Vagina (tissue), 2 donors: ENCODE measurements around the gene FZD8. TPM values are rescaled to one million over a fixed set of nuclear protein-coding genes. Genes with fewer than 3 reads are reported as not detected.
A peak's percentile ranks its signal among the peaks of the same experiment; 100 is the strongest.
"Not testable (repeated sequence)": the region's sequence is repeated elsewhere in the genome, so short reads cannot be mapped to it uniquely, and the experiment has no call there.

Experiments
- DNase-seq, 2 donors: peaks; one replicate each; pipeline ENCODE4 v3.0.0-alpha.2; 2017; ENCODE audit errors: extremely low spot score in 2 of 2
- H3K27ac ChIP-seq: fragments of 200-600 bp; sonication (generic); one replicate; pipeline ENCODE4 v1.5.1; 2019
- H3K27me3 ChIP-seq: fragments of 200-600 bp; sonication (generic); one replicate; pipeline ENCODE4 v1.5.1; 2019
- H3K36me3 ChIP-seq, 2 donors: fragments of 200-600 bp; sonication (generic); one replicate each; pipeline ENCODE4 v1.5.1; 2017 to 2019
- H3K4me1 ChIP-seq: fragments of 200-600 bp; sonication (generic); one replicate; pipeline ENCODE4 v1.5.1; 2019
- H3K4me3 ChIP-seq, 2 donors: fragments of 200-600 bp; sonication (generic); 1 replicate in 1 of 2; 2 replicates in 1 of 2; pipeline ENCODE4 v1.5.1; 2016 to 2019
- H3K9me3 ChIP-seq: fragments of 200-600 bp; sonication (generic); one replicate; pipeline ENCODE4 v1.5.1; 2019
- CTCF ChIP-seq, 3 experiments: fragments of 450-650 bp in 2 of 3; fragments of 200-600 bp in 1 of 3; sonication (generic) in 1 of 3; IDR thresholded peaks; one replicate each; pipeline ENCODE4 v1.5.1; 2017 to 2019; ENCODE audit warnings: antibody characterized with exemption in 3 of 3, mild to moderate bottlenecking in 2 of 3, moderate library complexity in 2 of 3
- POLR2A ChIP-seq, 2 donors: fragments of 450-650 bp; IDR thresholded peaks; one replicate each; pipeline ENCODE4 v1.6.1; 2017; ENCODE audit warnings: antibody characterized with exemption in 2 of 2, mild to moderate bottlenecking in 2 of 2, moderate library complexity in 2 of 2
- POLR2AphosphoS5 ChIP-seq, 2 donors: sonication (generic); formaldehyde crosslinking; IDR thresholded peaks; one replicate each; pipeline ENCODE4 v1.9.0; 2017; ENCODE audit warnings: antibody characterized with exemption in 2 of 2, mild to moderate bottlenecking in 2 of 2, low read depth in 1 of 2; ENCODE audit not compliant: insufficient read depth in 1 of 2
- intact Hi-C: fragments of 100-400 bp; cut with DNase I; formaldehyde crosslinking; loops from one replicate; pipeline ENCODE4 v1.15.1; 2023
- total RNA-seq: library from RNA; depleted of rRNA; stranded (reverse); fragments of >200 nt; gene quantifications from one replicate; pipeline ENCODE4 v1.2.3, GENCODE V29; 2016

Gene FZD8, protein sequence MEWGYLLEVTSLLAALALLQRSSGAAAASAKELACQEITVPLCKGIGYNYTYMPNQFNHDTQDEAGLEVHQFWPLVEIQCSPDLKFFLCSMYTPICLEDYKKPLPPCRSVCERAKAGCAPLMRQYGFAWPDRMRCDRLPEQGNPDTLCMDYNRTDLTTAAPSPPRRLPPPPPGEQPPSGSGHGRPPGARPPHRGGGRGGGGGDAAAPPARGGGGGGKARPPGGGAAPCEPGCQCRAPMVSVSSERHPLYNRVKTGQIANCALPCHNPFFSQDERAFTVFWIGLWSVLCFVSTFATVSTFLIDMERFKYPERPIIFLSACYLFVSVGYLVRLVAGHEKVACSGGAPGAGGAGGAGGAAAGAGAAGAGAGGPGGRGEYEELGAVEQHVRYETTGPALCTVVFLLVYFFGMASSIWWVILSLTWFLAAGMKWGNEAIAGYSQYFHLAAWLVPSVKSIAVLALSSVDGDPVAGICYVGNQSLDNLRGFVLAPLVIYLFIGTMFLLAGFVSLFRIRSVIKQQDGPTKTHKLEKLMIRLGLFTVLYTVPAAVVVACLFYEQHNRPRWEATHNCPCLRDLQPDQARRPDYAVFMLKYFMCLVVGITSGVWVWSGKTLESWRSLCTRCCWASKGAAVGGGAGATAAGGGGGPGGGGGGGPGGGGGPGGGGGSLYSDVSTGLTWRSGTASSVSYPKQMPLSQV
- total RNA-seq: 7.6 TPM

- no peaks in the 10 kb centered on the region for H3K27me3 ChIP-seq
- H3K4me1 ChIP-seq: peaks cover 35% of the 10 kb centered on the region
- H3K27ac ChIP-seq: peak within 1 kb of the TSS; percentile 73
- H3K4me3 ChIP-seq: peak within 1 kb of the TSS; percentile 65 to 70
- H3K36me3 ChIP-seq: no peaks in the 10 kb centered on the region
- TF ChIP-seq POLR2A (IDR thresholded peaks at IDR 0.05) (peak in 1 of 2 donors; percentile 87), CTCF (IDR thresholded peaks at IDR 0.05) (no peak), POLR2AphosphoS5 (IDR thresholded peaks at IDR 0.05; ENCODE audit: insufficient read depth in 1 of 2, low read depth in 1 of 2) (peak; percentile 46 to 93)
- no peaks in the 10 kb centered on the region for H3K9me3 ChIP-seq
- DNase-seq: peak in 1 of 2 donors; percentile 91
- intact Hi-C loops: loop anchor here (10.0 kb wide), 1 partner anchor 853 kb away; no protein-coding TSS in a partner anchor
These were observed at the start of gene FZD8 for GRCh38 chr10:35642035-35642792. FZD8 (minus strand) TSS chr10:35642296; CDS start chr10:35641429, 867 bp downstream.

- no peaks in the 10 kb centered on the region for H3K27me3 ChIP-seq
- TF ChIP-seq POLR2AphosphoS5 (IDR thresholded peaks at IDR 0.05; ENCODE audit: insufficient read depth in 1 of 2, low read depth in 1 of 2): no peak
- no peak for TF ChIP-seq CTCF (IDR thresholded peaks at IDR 0.05)
- no peak for TF ChIP-seq POLR2A (IDR thresholded peaks at IDR 0.05)
- no peaks in the 10 kb centered on the region for H3K4me1 ChIP-seq
- DNase-seq: no peak
- no peaks in the 10 kb centered on the region for H3K36me3 ChIP-seq
- H3K4me3 ChIP-seq: no peak overlapping the region
- intact Hi-C loops: no loop called here
- H3K9me3 ChIP-seq: no peaks in the 10 kb centered on the region
- no peak overlapping the region for H3K27ac ChIP-seq
These were observed 49.6 kb upstream of the FZD8 start for GRCh38 chr10:35691522-35692236.

DNA sequence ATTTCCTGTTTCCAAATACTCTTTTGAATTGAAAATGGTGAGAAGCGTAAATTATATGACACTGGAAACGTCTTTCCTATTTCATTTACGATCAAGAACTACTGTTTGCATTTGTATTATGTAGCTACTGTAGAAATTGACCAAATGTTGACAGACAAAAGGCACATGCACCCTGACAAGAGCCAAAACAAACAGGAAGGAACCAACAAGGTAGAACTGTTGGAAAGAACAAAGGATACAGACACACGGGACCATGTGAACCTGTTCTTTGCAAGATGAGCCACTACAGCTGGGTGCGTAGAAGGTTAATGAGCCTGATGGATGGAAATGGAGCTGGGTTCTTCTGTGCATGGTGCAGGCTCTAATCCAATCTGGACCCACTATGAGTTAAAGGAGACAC, 48.4 kb upstream of the FZD8 start:
- no peaks in the 10 kb centered on the region for H3K4me1 ChIP-seq
- TF ChIP-seq POLR2A (IDR thresholded peaks at IDR 0.05) (no peak), CTCF (IDR thresholded peaks at IDR 0.05) (no peak), POLR2AphosphoS5 (IDR thresholded peaks at IDR 0.05; ENCODE audit: insufficient read depth in 1 of 2, low read depth in 1 of 2) (no peak)
- no peak for DNase-seq
- no peak overlapping the region for H3K4me3 ChIP-seq
- intact Hi-C loops: no loop called here
- no peaks in the 10 kb centered on the region for H3K9me3 ChIP-seq
- H3K27ac ChIP-seq: no peak overlapping the region
- H3K27me3 ChIP-seq: no peaks in the 10 kb centered on the region
- H3K36me3 ChIP-seq: no peaks in the 10 kb centered on the region

DNA sequence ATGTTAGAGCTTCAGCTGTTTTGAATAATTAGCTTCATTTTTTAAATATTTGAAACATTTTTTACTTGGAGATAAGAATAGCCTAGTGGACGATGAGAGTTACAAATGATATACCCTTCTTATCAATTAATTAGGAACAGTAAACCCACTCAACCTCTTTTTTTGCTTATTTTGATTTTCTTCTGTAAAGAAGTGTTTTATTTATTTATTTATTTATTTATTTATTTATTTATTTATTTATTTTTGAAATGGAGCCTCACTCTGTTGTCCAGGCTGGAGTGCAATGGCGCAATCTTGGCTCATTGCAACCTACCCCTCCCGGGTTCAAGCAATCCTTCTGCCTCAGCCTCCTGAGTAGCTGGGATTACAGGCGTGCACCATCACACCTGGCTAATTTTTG, 43.8 kb upstream of the FZD8 start:
- H3K4me1 ChIP-seq, DNase-seq, H3K27ac ChIP-seq, H3K9me3 ChIP-seq, intact Hi-C loops, H3K36me3 ChIP-seq, H3K27me3 ChIP-seq, H3K4me3 ChIP-seq: not testable (repeated sequence)

DNA sequence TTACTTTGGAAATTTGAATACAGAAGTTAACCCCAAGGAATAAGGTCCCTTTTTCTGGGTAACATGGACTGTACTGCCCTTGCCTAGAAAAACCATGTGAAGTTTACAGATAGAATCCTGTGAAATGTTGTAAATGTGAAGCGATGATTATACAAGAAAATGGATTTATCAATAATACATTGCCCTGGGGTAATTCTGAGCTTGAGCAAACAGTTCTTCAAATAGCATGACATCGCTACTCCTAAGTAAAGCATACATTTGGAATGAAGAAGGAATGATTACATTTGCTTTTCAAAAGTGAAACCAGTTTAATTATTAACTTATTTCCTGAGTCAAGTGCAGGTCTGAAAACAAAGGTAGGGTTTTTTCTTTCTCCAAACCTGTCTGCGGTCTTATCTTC, 43.3 kb upstream of the FZD8 start:
- no peak for DNase-seq
- intact Hi-C loops: no loop called here
- Histone ChIP-seq H3K36me3 (no peaks in the 10 kb centered on the region), H3K9me3 (no peaks in the 10 kb centered on the region), H3K4me1 (no peaks in the 10 kb centered on the region), H3K4me3 (no peak overlapping the region), H3K27me3 (no peaks in the 10 kb centered on the region), H3K27ac (no peak overlapping the region)
- TF ChIP-seq POLR2AphosphoS5 (IDR thresholded peaks at IDR 0.05; ENCODE audit: insufficient read depth in 1 of 2, low read depth in 1 of 2): no peak
- TF ChIP-seq POLR2A (IDR thresholded peaks at IDR 0.05): no peak
- TF ChIP-seq CTCF (IDR thresholded peaks at IDR 0.05): no peak
